GM18858 (cell line): ENCODE measurements around the gene TBC1D5.
"Not testable (repeated sequence)": the region's sequence is repeated elsewhere in the genome, so short reads cannot be mapped to it uniquely, and the experiment has no call there.

Source experiments
- ATAC-seq: cut with Tn5 transposase; IDR thresholded peaks from one replicate; pipeline ENCODE4 v1.9.1; 2021; ENCODE audit not compliant: unreplicated experiment

TBC1D5 gene

GRCh38 chr3:17494117-17494809, 248.2 kb downstream of the TBC1D5 start:
- ATAC-seq, result no peak

- ATAC-seq, result no peak
These were observed 250.8 kb downstream of the TBC1D5 start for GRCh38 chr3:17491601-17492000.

- ATAC-seq, result not testable (repeated sequence)
These were observed 251.2 kb downstream of the TBC1D5 start for GRCh38 chr3:17491190-17491589.

GRCh38 chr3:17489139-17489538, 253.3 kb downstream of the TBC1D5 start:
- no peak for ATAC-seq

GRCh38 chr3:17481116-17481515, 261.3 kb downstream of the TBC1D5 start:
- no peak for ATAC-seq

GRCh38 chr3:17479681-17480405, 262.6 kb downstream of the TBC1D5 start:
- no peak for ATAC-seq

GRCh38 chr3:17478673-17479072, 263.8 kb downstream of the TBC1D5 start:
- no peak for ATAC-seq

GRCh38 chr3:17473761-17474160, 268.7 kb downstream of the TBC1D5 start:
- ATAC-seq, result no peak

- ATAC-seq, result no peak
These were observed 272.5 kb downstream of the TBC1D5 start for GRCh38 chr3:17469954-17470353.

- ATAC-seq, result no peak
These were observed 272.9 kb downstream of the TBC1D5 start for GRCh38 chr3:17469520-17469919.

GRCh38 chr3:17466028-17466427, 276.4 kb downstream of the TBC1D5 start:
- no peak for ATAC-seq

GRCh38 chr3:17459470-17459993, 282.9 kb downstream of the TBC1D5 start:
- no peak for ATAC-seq

- no peak for ATAC-seq
These were observed 285.8 kb downstream of the TBC1D5 start for GRCh38 chr3:17456650-17457049.

GRCh38 chr3:17456046-17456445, 286.4 kb downstream of the TBC1D5 start:
- no peak for ATAC-seq

- no peak for ATAC-seq
These were observed 297.6 kb downstream of the TBC1D5 start for GRCh38 chr3:17444865-17445264.

GRCh38 chr3:17443142-17443541, 299.3 kb downstream of the TBC1D5 start:
- no peak for ATAC-seq

- ATAC-seq, result no peak
These were observed 299.9 kb downstream of the TBC1D5 start for GRCh38 chr3:17442332-17443049.

GRCh38 chr3:17433876-17434275, 308.6 kb downstream of the TBC1D5 start:
- no peak for ATAC-seq

- no peak for ATAC-seq
These were observed 310.2 kb downstream of the TBC1D5 start for GRCh38 chr3:17432236-17432635.

GRCh38 chr3:17431484-17432045, 310.9 kb downstream of the TBC1D5 start:
- ATAC-seq, result no peak

- peak; percentile 49 for ATAC-seq
These were observed 311.4 kb downstream of the TBC1D5 start for GRCh38 chr3:17431004-17431403.
